Adipose tissue (tissue), 3 donors: Measurements from ENCODE around the gene TNFAIP1. TPM values are rescaled to one million over a fixed set of nuclear protein-coding genes. Genes with fewer than 3 reads are reported as not detected.

ENCODE experiments used
- H3K27ac ChIP-seq: one replicate; pipeline ENCODE4 v1.5.1; 2013; ENCODE audit warnings: low read depth, low read length
- WGBS, 3 donors: extraction: QIAGEN DNeasy Blood & Tissue Kit; methylation state at CpG; one replicate each; pipeline ENCODE4 v1.1.7; 2013; 5-methylcytosine and 5-hydroxymethylcytosine counted together
- polyA plus RNA-seq, 3 donors: library from polyadenylated mRNA; stranded (reverse); fragments of 200-250 nt; gene quantifications; one replicate each; pipeline ENCODE4 v1.2.3, GENCODE V29; 2013
- donor health status: healthy with polysubstance abuse.
- donor health status: Bipolar disorder and iron deficiency.
- donor health status: healthy.

The TNFAIP1 gene
- polyA plus RNA-seq, 3 donors, result 18.1 to 38.0 (median 22.9) TPM

GRCh38 chr17:28365487-28365886 lies 29.9 kb downstream of the TNFAIP1 start:
- 86 to 95% (median 94%) methylated on average over 3 of the region's 3 CpGs for WGBS, 3 donors

GRCh38 chr17:28366605-28367004 lies 31.0 kb downstream of the TNFAIP1 start:
- WGBS, 3 donors, result 69 to 79% (median 77%) methylated on average over 1 of the region's 1 CpG
- no peak overlapping the region for H3K27ac ChIP-seq

More at GRCh38 chr17:28365487-28365886, 29.9 kb downstream of the TNFAIP1 start:
- no peak overlapping the region for H3K27ac ChIP-seq

GRCh38 chr17:28367641-28368305 lies 32.2 kb downstream of the TNFAIP1 start:
- WGBS, 3 donors, result 86 to 92% (median 90%) methylated on average over 21 of the region's 21 CpGs
- H3K27ac ChIP-seq, result no peak overlapping the region

GRCh38 chr17:28368306-28368831 lies 32.8 kb downstream of the TNFAIP1 start:
- no peak overlapping the region for H3K27ac ChIP-seq
- WGBS, 3 donors, result 59 to 93% (median 85%) methylated on average over 5 of the region's 5 CpGs

GRCh38 chr17:28368915-28369683 lies 33.5 kb downstream of the TNFAIP1 start:
- 89 to 94% (median 89%) methylated on average over 23 of the region's 23 CpGs for WGBS, 3 donors
- H3K27ac ChIP-seq, result no peak overlapping the region

- H3K27ac ChIP-seq, result no peak overlapping the region
Observed at GRCh38 chr17:28369684-28370034, 34.1 kb downstream of the TNFAIP1 start.

GRCh38 chr17:28370035-28370743 lies 34.6 kb downstream of the TNFAIP1 start, which contains the start of gene VTN:
Gene VTN (minus strand): TSS chr17:28370307. CDS start chr17:28370203, 104 bp downstream.
- WGBS, 3 donors, result 18 to 35% (median 30%) methylated on average over 8 of the region's 8 CpGs
- H3K27ac ChIP-seq, result no peak within 1 kb of the TSS

More at GRCh38 chr17:28369684-28370034, 34.1 kb downstream of the TNFAIP1 start:
- WGBS, 3 donors, result 69 to 76% (median 75%) methylated on average over 10 of the region's 10 CpGs

- WGBS, 3 donors, result 20 to 83% (median 57%) methylated on average over 1 of the region's 1 CpG
- no peak overlapping the region for H3K27ac ChIP-seq
Observed at GRCh38 chr17:28370744-28371103, 35.2 kb downstream of the TNFAIP1 start.

GRCh38 chr17:28371245-28372202 lies 36.0 kb downstream of the TNFAIP1 start, which contains the start of gene SARM1:
Gene SARM1 (plus strand): TSS chr17:28371694. CDS start chr17:28372033, 339 bp downstream.
- 1% methylated on average over 64 to 80 of the region's 80 CpGs for WGBS, 3 donors
- H3K27ac ChIP-seq, result no peak within 1 kb of the TSS

GRCh38 chr17:28372203-28372944 lies 36.8 kb downstream of the TNFAIP1 start:
- WGBS, 3 donors, result 9 to 35% (median 9%) methylated on average over 34 to 53 of the region's 53 CpGs
- H3K27ac ChIP-seq, result no peak overlapping the region

- WGBS, 3 donors, result 80 to 97% (median 90%) methylated on average over 6 of the region's 6 CpGs
- H3K27ac ChIP-seq, result no peak overlapping the region
Observed at GRCh38 chr17:28372945-28373274, 37.3 kb downstream of the TNFAIP1 start.

GRCh38 chr17:28379814-28380801 lies 44.5 kb downstream of the TNFAIP1 start:
- no peak overlapping the region for H3K27ac ChIP-seq
- 60 to 74% (median 68%) methylated on average over 10 of the region's 10 CpGs for WGBS, 3 donors

- 31 to 41% (median 34%) methylated on average over 72 of the region's 72 CpGs for WGBS, 3 donors
- no peak overlapping the region for H3K27ac ChIP-seq
Observed at GRCh38 chr17:28381141-28381825, 45.7 kb downstream of the TNFAIP1 start.

GRCh38 chr17:28384281-28385036 lies 48.9 kb downstream of the TNFAIP1 start:
- 8 to 29% (median 21%) methylated on average over 55 to 56 of the region's 56 CpGs for WGBS, 3 donors
- no peak overlapping the region for H3K27ac ChIP-seq

GRCh38 chr17:28385037-28385400 lies 49.5 kb downstream of the TNFAIP1 start:
- WGBS, 3 donors, result 13 to 32% (median 28%) methylated on average over 28 to 29 of the region's 29 CpGs
- no peak overlapping the region for H3K27ac ChIP-seq
